ENCODE measurements around the gene SPATS2L. TPM values are rescaled to one million over a fixed set of nuclear protein-coding genes. Genes with fewer than 3 reads are reported as not detected.
A peak's percentile ranks its signal among the peaks of the same experiment; 100 is the strongest.

SPATS2L gene
- total RNA-seq, 4 donors from 2014 or later, result 33.4 to 236 (median 159) TPM

DNA sequence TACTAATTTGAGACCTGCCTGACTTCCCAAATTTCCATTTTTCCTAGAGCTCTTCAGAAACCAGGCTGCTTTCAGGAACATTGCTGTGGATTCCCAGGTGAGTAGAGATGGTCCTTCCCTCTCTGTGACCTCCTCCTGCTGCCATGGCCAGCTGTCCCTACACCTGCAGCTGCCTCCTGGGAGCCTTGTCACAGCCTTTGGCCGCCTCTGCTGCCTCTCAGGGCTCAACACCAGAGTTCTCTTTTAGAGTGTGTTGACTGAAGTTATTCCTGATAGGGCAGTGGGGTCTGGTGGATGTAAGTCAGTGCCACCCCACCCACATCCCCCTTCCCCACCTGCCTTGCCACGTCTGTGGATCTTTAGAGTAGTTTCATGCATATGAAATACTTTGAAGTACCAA, 22.9 kb downstream of the SPATS2L start:
- intact Hi-C loops (cut with DNase I; ENCODE audit: low total_unique reads), result no loop called here
- DNase-seq, result no peak
- peaks cover 0 to 5% (median 0%) of the 10 kb centered on the region in 4 donors for H3K4me1 ChIP-seq
- 74 to 83% methylated on average over 2 of the region's 2 CpGs for WGBS, 2 donors (ENCODE audit: low coverage in 1 of 2)
- H3K27ac ChIP-seq, result no peak overlapping the region
- H3K4me3 ChIP-seq, result no peak overlapping the region
- in situ Hi-C loops (cut with MboI; ENCODE audit: low pct_ligation_motif_present in 1 of 4, low pct_unique_long_range_greater_than_20kb in 1 of 4, low sequenced_read_pairs in 3 of 4), result no loop called here
- TF ChIP-seq EP300 (IDR thresholded peaks at IDR 0.05; ENCODE audit: low read depth) (no peak), POLR2A (IDR thresholded peaks at IDR 0.05) (no peak), POLR2AphosphoS5 (IDR thresholded peaks at IDR 0.05) (no peak)
- TF ChIP-seq, protein P1, sequence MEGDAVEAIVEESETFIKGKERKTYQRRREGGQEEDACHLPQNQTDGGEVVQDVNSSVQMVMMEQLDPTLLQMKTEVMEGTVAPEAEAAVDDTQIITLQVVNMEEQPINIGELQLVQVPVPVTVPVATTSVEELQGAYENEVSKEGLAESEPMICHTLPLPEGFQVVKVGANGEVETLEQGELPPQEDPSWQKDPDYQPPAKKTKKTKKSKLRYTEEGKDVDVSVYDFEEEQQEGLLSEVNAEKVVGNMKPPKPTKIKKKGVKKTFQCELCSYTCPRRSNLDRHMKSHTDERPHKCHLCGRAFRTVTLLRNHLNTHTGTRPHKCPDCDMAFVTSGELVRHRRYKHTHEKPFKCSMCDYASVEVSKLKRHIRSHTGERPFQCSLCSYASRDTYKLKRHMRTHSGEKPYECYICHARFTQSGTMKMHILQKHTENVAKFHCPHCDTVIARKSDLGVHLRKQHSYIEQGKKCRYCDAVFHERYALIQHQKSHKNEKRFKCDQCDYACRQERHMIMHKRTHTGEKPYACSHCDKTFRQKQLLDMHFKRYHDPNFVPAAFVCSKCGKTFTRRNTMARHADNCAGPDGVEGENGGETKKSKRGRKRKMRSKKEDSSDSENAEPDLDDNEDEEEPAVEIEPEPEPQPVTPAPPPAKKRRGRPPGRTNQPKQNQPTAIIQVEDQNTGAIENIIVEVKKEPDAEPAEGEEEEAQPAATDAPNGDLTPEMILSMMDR (IDR thresholded peaks at IDR 0.05), result no peak
- H3K9me3 ChIP-seq, result no peaks in the 10 kb centered on the region
- H3K27me3 ChIP-seq, result no peaks in the 10 kb centered on the region
- H3K36me3 ChIP-seq, result no peaks in the 10 kb centered on the region

DNA sequence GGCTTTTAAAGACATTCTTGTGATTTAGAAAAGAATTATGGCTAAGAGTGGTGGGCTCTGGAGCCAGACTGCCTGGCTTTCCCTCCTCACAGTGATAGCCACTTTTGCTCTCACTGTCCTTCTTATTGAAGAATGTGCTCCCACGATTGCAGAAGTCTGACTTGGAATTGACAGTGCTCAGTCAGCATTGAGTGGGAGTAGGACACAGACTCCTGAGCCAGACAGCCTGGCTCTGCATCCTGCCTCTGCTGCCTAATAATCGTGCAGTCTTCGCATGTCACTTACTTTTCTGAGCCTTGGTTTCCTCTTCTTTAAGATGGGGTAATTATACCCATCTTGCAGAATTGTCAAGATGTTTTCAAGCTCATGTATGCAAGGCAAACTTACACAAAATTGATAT, 23.3 kb downstream of the SPATS2L start:
- H3K9me3 ChIP-seq, result no peaks in the 10 kb centered on the region
- no peak overlapping the region for H3K27ac ChIP-seq
- no peak for DNase-seq
- in situ Hi-C loops (cut with MboI; ENCODE audit: low pct_ligation_motif_present in 1 of 4, low pct_unique_long_range_greater_than_20kb in 1 of 4, low sequenced_read_pairs in 3 of 4) (no loop called here), intact Hi-C loops (cut with DNase I; ENCODE audit: low total_unique reads) (no loop called here)
- H3K4me3 ChIP-seq, result no peak overlapping the region
- 57% methylated on average over 3 of the region's 3 CpGs; no CpG with 5 or more reads in 1 of the 2 donors for WGBS, 2 donors (ENCODE audit: low coverage in 1 of 2)
- H3K27me3 ChIP-seq, result no peaks in the 10 kb centered on the region
- H3K4me1 ChIP-seq, result peaks cover 0 to 5% (median 0%) of the 10 kb centered on the region in 4 donors
- H3K36me3 ChIP-seq, result no peaks in the 10 kb centered on the region
- TF ChIP-seq EP300 (IDR thresholded peaks at IDR 0.05; ENCODE audit: low read depth) (no peak), POLR2AphosphoS5 (IDR thresholded peaks at IDR 0.05) (no peak), POLR2A (IDR thresholded peaks at IDR 0.05) (no peak)
- TF ChIP-seq, protein P1 (IDR thresholded peaks at IDR 0.05), result no peak

DNA sequence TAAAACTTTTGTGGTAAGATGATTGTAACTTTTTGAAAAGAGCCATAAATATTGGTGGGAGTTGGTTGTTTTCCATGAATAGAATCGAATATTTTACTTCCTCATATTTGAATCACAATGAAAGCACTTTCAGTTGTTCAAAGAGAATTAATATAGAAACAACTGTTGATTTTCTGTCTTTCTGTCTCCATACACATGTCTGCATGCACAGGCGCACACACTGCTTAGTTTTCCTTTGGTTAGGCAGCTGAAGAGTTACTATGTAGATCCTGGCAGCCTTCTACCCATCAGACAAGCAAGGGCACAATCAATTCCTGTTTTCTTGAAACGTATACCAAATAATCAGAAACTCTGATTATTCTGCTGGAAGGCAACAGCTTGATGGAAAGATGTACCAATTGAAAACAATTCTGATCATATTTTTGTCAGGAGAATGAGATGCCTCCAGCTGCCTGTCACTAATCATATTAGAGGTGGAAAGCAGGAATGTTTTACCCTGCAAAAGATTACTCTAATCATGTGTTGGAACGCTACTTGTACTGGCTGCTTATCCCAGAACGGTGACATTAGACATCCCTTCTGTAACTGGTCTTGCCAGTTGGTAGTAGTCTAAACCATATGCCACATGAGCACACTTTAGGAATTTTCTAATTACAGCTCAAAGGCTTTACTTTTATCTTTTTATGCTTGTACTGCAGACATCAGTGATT, 24.0 kb downstream of the SPATS2L start:
- 45 to 64% methylated on average over 3 to 5 of the region's 5 CpGs for WGBS, 2 donors (ENCODE audit: low coverage in 1 of 2)
- Histone ChIP-seq H3K4me3 (no peak overlapping the region), H3K27me3 (no peaks in the 10 kb centered on the region), H3K9me3 (no peaks in the 10 kb centered on the region), H3K27ac (no peak overlapping the region), H3K4me1 (peaks cover 0 to 11% (median 3%) of the 10 kb centered on the region in 4 donors), H3K36me3 (no peaks in the 10 kb centered on the region)
- no peak for DNase-seq
- no peak for TF ChIP-seq POLR2A (IDR thresholded peaks at IDR 0.05)
- intact Hi-C loops (cut with DNase I; ENCODE audit: low total_unique reads) (no loop called here), in situ Hi-C loops (cut with MboI; ENCODE audit: low pct_ligation_motif_present in 1 of 4, low pct_unique_long_range_greater_than_20kb in 1 of 4, low sequenced_read_pairs in 3 of 4) (no loop called here)

DNA sequence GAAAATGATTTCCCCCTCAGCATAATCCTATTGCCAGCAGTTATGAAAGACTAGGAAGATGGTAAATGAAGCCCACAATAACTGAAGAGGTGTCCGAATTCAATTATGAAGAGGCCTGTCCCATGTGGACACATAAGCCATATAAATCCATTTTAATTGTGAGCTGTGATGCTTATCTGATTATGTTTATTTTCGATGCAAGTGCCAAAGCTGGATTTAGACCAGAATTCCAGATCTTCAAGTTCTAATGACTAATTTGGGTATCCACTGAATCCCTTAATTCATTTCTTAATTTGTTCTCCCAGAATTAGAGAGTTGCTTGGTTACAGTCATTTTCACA, 24.5 kb downstream of the SPATS2L start:
- TF ChIP-seq POLR2A (IDR thresholded peaks at IDR 0.05) (no peak), EP300 (IDR thresholded peaks at IDR 0.05; ENCODE audit: low read depth) (no peak), POLR2AphosphoS5 (IDR thresholded peaks at IDR 0.05) (no peak)
- TF ChIP-seq, protein P1 (IDR thresholded peaks at IDR 0.05), result no peak
- Histone ChIP-seq H3K9me3 (no peaks in the 10 kb centered on the region), H3K4me3 (no peak overlapping the region), H3K27me3 (no peaks in the 10 kb centered on the region), H3K4me1 (peaks cover 0 to 16% (median 7%) of the 10 kb centered on the region in 4 donors), H3K36me3 (no peaks in the 10 kb centered on the region), H3K27ac (no peak overlapping the region)
- no peak for DNase-seq
- WGBS, 2 donors (ENCODE audit: low coverage in 1 of 2), result 82 to 87% methylated on average over 2 of the region's 2 CpGs
- in situ Hi-C loops (cut with MboI; ENCODE audit: low pct_ligation_motif_present in 1 of 4, low pct_unique_long_range_greater_than_20kb in 1 of 4, low sequenced_read_pairs in 3 of 4), result no loop called here
- intact Hi-C loops (cut with DNase I; ENCODE audit: low total_unique reads), result no loop called here

DNA sequence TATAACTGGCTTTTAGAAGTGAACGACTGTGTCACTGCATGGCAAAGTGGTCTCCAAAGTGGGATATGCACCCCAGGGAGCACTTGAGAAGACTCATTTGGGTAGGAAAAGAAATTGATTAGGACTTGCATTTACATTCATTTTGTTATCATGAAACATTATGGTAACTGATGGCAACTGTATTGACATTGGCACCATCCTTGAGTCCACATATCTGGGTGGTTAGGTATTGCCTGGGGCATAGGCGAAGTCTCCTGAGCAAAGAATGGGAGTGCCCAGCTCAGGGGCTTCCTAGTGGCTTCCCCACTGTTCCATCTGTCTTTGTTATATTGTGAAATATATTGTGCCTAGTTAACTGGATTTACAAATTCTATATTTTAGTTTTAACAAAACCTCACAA, 29.2 kb downstream of the SPATS2L start:
- Histone ChIP-seq H3K27ac (peak overlapping the region; percentile 41 to 71 (median 48)), H3K4me1 (peaks cover 0 to 52% (median 23%) of the 10 kb centered on the region in 4 donors), H3K27me3 (no peaks in the 10 kb centered on the region), H3K36me3 (no peaks in the 10 kb centered on the region), H3K9me3 (no peaks in the 10 kb centered on the region), H3K4me3 (no peak overlapping the region)
- TF ChIP-seq, protein P1 (IDR thresholded peaks at IDR 0.05), result no peak
- TF ChIP-seq POLR2AphosphoS5 (IDR thresholded peaks at IDR 0.05), result peak in 1 of 3 donors; percentile 21
- WGBS, 2 donors (ENCODE audit: low coverage in 1 of 2), result 75 to 92% methylated on average over 2 of the region's 2 CpGs
- intact Hi-C loops (cut with DNase I; ENCODE audit: low total_unique reads) (no loop called here), in situ Hi-C loops (cut with MboI; ENCODE audit: low pct_ligation_motif_present in 1 of 4, low pct_unique_long_range_greater_than_20kb in 1 of 4, low sequenced_read_pairs in 3 of 4) (no loop called here)
- no peak for DNase-seq
